CMK (cell line): ENCODE results near the gene GATA6.
"Not testable (repeated sequence)": the region's sequence is repeated elsewhere in the genome, so short reads cannot be mapped to it uniquely, and the experiment has no call there.

ENCODE experiments used
- DNase-seq: peaks from one replicate; pipeline ENCODE4 v3.0.0-alpha.2; 2010; ENCODE audit warnings: low read depth

Gene GATA6

DNA sequence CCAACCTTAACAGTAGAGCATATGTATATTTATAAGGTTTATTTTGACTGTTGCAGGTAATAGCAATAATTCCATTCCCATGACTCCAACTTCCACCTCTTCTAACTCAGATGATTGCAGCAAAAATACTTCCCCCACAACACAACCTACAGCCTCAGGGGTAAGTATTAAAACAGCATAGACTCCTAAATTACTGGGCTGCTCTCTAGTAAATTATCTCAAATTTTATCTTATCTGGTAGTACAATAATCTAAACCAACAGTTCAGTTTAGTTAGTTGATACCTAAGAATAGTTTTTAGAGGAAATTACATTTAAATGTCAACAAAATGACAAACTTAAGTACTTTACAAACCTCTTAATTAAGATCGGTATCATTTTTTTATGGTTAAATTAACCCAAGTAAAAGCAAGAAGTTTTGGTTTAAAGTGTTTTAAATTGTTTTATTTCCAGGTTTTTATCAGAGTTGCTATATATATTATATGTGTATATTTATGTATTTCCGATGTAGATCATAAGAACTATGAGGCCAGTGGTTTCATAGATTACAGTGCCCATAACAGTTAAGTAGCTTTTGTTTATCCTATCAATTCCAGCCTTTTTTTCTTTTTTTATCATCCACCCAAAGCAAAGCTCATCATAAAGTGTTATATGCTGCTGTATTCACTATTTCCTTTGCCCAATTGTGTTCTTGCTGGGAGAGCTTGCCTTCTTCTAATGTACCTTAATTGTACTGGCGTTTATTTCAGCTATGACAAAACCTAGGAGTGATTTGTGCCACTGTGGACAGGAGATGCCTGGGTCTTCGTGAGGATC is 13.7 kb downstream of the GATA6 start:
- DNase-seq = no peak

DNA sequence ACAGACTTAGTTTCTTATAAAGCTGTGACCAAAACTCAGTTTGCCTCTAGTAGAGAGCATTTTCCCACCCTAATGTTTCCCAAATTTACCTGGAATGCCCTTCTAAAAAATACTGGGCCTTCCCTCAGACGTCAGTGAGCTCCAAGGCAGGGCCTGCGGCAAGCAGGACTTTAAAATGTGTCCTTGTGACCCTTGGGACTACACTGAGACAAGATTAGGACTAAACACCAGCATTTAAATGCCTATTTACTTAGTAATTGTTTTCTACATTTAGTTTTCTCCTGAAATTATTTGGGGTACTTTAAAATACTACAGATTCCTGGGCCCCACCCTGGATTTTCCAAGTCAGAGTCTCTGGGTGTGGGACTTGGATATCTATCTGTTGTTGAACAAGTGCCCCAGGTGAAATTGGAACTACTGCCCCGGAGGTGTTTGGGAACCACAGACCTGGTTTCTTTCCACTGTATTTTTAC is 14.3 kb downstream of the GATA6 start:
- no peak for DNase-seq

DNA sequence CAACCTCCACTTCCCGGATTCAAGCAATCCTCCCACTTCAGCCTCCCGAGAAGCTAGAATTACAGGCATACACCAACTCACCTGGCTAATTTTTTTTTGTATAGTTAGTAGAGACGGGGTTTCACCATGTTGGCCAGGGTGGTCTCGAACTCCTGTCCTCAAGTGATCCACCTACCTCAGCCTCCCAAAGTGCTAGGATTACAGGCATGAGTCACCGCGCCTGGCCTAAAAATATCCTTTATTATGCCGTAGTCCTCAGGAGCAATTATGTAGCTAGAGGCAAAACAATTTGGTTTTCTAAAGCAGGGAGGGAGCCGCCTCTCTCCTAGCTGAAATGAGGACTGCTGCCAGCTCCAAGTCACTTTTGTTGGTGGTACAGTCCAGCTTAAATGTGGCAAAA is 15.2 kb downstream of the GATA6 start:
- not testable (repeated sequence) for DNase-seq

DNA sequence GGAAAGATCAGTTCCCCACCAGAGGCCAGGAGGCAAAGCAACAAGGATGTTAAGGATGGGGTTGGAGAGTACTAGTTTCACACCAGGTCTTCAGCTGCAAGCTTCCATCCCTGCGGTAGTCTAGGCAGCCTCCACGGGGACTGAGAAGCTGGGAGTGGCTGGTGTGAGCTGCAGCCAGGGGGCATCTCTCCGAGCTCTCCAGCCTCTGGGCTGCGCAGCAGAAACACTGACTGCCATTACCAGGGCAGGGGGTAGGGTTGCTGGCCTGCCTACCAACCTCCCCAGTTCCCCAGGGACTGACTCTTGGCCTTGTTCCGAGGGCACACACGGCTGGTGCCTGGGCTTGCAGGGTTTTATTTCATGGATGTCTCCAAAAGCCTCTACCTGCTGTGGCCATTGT is 15.9 kb downstream of the GATA6 start:
- no peak for DNase-seq

DNA sequence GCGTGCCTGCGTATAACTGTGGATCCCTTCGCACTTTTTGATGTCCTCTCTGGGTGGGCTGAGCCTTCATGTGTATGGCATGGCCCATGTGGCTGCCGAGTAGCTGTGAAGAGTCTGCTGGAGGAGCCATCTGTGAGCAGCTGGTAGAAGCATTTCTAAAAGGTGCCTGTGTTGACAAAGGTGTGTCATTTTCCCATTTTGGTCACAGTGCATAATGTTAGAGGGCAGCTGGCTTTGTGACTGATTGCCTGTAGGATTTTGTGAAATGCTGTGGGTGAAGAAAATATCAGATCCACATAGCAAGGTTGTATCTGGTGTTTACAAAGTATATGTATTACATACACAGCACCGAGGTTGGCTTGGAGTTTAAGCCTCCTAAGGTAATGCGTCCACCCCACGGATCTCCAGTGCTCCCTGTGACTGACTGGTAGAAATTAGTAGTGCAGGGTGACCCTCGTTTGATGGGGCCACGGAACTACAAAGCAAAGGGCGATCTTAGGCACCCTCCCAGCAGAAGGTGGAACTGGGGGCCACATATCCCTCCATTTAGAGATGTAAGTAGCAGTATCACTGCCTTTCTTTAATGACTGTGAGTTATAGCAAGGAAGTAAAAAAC is 16.5 kb downstream of the GATA6 start:
- no peak for DNase-seq

DNA sequence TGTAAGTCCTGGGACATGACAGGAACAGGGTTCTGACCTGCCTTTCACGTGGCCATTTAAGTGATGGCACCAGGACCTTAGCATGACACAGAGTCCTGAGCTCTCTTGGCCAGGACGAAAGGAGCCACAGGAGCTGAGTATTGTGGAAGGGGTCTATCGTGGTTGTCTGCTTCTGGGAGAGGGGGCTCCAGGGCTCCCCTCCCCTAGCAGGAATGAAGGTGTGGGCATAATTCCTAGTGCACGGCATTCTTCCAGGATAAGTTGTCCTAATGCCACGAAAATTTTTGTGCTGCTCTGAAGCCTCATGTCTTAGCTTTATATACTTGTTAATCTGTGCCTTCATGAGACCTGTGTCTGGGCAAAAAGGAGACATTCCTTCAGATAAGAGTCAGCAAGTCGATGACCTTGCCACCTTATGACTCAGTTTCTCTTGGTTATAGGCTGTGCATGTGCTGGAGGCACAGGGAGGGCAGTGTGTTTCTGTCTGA is 17.1 kb downstream of the GATA6 start:
- no peak for DNase-seq

DNA sequence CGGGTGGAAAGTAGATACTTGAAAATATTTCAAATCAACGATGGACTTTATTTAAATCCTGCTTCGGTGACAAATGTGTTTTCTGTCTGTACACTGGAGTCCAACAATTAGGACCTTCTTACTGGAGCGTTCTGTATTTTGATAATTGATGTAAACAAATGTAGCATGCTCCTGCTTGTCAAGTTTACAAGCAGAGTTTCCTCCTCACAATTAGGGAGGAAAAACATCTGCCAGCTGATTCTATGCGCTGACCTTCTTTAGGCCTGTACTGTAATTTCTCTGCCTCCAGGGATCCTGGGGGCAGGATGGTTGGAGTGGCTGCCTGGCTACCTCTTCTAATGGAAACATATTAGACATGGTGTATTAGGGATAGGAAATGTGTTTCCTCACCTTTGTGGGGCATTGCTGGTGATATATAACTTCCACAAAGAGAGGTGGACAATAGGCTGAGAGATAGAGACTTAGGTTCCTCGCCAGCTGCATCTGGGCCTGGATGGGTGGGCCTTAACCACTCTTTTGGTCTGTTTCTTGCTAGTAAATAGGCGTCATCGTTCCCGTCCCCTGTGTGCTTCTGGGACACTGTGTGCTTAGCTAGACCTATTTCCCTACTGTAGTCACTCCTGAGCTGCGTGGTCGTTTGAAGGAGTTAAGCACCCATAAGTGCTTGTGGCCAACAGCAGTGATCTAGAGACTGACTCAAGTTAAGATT is 19.3 kb downstream of the GATA6 start:
- DNase-seq = no peak

DNA sequence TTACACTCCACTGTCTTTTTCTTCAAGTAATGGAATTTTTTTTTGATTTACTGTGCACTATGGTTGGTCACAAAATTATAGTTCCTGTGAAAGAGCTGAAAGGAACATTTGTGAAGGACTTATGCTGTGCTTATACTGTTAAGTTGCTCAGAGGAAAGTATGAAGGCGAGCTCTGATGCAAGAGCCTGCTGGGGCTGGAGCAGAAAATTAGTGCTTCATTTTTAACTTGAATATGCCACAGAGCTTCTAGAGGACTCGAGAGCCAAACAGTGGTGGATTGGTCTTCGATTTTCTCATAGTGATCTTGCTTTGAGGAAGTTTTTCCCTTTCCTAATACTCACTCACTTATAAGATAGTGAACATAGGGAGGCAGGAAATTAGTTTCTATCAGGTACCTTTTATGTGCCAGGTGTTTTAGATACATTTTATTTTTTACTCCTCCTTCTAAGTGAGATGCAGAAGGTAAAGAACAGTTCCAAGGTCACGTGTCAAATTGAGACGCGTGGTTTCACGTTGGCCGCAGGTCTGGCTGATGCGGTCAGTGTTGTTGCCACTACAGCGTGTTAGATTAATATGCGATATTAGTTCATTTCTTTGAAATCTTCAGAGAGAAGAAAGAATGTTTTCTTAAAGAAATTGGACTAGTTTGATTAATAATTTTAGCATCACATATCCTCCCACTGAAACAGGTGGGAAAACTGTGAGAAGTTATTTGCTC is 20.2 kb downstream of the GATA6 start:
- DNase-seq = no peak

DNA sequence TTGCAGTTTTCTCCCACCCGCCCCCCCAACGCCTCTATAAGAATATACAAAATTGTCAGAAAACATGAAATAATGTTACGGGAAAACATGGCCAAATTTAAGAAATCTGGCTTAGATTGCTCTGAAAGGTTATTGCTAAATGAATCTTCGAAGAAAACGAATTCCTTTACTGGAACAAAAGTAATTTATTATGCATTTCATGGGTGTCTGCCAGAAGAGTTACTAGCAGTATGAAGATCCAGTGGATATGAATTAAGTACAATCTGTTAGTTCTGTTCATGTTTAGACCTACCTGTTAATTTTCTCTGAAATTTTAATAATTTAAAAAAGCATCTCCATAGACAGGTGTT is 21.9 kb downstream of the GATA6 start:
- no peak for DNase-seq

DNA sequence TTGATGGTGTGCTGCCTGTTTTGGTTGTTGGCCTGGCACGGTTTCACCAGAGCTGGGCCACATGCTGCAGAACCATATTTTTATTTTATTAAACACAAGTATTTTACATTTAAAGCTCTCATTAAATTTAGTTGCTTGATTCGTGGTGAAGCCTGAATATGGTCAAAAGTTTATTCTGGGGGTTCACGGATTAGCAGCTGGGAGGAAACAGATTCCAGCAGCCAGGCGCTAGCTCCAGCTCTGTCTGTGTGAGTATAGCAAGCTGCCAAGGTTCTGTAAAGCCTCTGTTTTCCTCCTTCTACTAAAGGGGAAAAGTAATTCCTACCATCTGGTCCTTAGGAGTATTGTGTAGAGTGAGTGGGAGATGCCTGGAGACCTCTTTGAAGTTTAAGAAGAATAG is 22.5 kb downstream of the GATA6 start:
- DNase-seq = no peak

DNA sequence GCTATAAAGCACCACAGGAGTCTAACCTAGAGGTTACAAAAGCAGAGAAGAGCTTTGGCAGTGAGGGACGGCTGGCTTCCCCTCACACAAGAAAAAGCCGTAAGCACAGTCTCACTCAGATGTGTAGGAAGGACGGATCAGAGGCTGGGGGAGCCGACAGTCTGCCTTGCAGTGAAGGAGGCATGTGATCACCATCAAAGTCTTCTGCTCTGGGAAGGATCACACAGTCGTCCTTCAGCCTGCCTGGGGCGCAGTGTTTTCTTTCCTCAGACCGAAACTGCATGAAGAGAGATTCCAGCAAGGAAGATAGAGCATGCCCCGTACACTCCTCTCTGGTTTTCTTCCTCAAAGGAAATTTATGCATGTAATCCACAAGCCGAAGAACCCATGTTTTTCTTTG is 24.1 kb downstream of the GATA6 start:
- no peak for DNase-seq

DNA sequence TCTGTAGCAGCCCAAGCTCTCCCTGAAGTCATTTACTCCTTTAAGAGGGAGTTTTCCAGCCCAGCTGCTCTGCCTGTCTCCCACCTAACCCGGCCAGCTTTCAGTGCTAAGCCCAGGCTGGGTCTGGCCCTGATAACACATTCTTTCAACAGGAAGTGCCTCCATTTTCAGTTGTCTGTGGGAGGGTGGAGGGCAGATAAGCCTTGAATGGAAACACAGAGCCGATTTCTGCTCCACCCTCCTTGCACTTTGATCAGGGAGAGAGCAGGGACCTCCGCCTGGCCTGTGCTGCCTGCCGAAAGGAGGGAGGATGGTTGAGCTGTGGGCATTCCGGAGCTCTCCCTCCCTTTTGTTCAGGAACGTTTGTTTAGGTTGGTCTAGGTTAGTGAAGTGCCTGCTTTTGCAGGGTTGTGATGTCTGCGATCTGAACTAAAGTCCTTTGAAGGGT is 24.8 kb downstream of the GATA6 start:
- DNase-seq = peak; percentile 50

DNA sequence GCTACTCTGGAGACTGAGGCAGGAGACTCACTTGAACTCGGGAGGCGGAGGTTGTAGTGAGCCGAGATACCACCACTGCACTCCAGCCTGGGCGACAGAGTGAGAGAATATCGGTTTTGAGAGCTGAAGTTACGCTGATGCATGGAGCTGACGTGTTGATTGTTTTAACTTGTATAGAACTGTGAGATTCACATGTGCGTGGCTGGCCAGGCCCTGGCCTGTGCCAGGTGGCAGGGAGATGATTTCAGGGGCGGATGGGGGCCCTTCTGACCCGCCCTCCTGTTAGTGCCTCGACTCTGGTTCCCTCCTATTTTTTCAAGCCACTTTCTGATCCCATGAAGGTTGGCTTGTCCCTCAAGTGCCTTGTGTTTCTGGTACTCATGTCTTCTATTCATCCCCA is 25.7 kb downstream of the GATA6 start:
- no peak for DNase-seq

DNA sequence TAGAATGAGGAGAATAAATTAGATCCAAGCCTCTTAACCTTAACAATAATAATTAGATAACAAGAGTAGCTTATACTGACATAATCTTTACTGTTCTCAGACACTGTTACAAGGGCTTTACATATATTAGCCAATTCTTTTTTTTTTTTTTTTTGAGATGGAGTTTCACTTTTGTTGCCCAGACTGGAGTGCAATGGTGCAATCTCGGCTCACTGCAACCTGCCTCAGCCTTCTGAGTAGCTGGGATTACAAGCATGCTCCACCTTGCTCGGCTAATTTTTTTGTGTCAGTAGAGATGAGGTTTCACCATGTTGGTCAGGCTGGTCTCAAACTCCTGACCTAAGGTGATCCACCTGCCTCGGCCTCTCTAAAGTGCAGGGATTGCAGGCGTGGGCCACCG is 27.6 kb downstream of the GATA6 start:
- not testable (repeated sequence) for DNase-seq

DNA sequence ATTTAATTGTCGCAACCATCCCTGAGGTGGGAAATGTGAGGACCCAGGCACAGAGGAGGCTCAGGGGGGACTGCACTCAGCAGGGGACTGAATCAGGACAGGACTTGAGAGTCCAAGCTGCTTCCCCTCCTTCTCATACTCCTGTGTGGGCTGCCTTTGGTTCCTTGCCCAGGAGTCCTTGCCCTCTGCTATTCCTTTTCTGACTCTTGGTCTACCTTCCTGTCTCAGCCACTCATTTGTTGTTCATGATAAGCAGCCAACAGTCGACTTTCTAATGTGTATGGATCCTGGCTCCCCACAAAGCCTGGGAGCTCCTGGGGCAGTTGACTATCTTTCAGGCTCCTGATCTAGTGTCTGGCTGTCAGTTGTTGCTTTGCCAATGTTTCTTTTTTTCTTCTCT is 28.3 kb downstream of the GATA6 start:
- DNase-seq = no peak

DNA sequence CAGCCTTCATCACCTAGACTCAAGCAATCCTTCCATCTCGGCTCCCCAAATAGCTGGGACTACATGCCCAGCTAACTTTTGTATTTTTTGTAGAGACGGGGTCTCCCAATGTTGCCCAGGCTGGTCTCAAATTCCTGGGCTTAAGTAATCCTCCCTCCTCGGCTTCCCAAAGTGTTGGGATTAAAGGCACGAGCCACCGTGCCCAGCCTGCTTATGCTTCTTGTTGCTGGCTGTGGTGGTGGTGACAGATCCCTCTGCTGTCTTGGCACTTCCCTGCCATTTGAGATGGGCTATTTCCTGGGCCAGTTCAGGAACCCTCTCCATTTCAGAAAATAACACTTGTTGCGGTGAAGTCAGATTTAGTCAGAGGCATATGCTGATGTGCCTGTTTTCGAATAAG is 28.8 kb downstream of the GATA6 start:
- DNase-seq = no peak

DNA sequence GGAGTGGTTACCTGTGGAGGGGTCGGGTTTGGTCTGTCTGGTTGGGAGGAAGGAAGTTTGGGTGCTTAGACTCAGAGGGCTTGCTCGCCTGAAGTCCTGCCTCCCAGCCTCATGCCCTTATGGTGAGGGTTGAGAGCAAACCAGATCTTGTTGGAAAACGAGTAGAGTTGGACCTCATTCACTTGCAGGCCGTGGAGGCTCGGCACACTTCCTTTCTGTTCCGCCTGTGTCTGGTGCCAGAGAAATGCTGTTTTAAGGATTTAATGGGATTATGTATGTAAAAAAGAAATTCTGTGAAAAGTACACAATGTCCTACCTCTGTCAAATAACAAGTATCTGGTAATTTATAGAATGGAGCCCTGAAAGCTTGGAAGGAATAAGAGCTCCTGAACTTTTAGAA is 29.6 kb downstream of the GATA6 start:
- DNase-seq = no peak

DNA sequence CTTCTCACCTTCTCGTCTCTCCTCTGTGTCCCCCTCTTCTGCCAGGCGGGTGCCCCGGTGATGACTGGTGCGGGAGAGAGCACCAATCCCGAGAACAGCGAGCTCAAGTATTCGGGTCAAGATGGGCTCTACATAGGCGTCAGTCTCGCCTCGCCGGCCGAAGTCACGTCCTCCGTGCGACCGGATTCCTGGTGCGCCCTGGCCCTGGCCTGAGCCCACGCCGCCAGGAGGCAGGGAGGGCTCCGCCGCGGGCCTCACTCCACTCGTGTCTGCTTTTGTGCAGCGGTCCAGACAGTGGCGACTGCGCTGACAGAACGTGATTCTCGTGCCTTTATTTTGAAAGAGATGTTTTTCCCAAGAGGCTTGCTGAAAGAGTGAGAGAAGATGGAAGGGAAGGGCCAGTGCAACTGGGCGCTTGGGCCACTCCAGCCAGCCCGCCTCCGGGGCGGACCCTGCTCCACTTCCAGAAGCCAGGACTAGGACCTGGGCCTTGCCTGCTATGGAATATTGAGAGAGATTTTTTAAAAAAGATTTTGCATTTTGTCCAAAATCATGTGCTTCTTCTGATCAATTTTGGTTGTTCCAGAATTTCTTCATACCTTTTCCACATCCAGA is 31.3 kb downstream of the GATA6 start:
- no peak for DNase-seq

DNA sequence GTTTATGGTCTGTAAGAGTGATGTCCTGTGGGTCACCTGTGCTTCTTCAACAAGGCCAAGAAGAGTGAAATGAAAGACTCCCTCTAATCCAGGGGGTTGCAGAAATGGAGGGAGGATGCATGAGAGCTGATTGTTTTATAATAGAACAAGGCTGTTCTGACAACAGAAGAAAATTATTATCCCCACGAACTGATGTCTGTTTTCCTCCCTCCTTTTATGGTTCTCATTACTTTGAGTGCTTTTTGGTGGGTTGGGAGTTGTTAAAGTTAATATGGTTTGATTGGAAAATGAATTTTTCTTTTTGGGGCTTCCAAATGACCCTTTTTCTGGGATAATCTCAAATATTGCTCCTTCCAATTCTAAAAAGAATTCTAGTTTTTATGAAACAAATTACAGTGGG is 33.6 kb downstream of the GATA6 start:
- no peak for DNase-seq

DNA sequence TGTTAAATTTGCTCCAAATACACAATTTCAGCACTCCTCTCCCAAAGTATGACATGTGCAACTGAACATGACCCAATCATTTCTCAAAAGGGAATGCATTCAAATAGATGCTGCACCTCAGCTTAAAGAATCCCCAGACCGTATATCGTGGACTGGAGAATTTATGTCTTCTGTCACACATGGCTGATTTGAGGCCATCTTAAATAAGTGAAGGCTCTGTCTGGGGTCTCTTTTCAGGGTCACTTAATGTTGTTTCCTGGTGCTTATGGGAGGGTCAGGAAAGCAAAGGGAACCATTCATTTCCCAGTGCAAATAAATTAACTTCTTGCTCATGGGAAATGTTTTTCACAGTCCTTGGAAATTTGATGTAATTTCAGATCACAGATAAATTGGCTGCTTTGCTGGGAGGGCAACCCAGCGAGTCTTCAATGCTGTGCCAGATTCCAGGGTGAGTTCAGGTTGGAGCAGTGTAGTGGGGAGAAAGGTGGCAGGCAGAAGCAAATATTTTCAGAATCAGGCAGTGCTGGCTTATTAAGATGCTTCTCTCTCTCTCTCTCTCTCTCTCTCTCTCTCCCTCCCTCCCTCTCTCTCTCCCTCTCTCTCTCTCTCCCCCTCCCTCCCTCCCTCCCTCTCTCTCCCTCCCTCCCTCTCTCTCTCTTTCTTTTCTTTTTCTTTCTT is 34.3 kb downstream of the GATA6 start:
- DNase-seq = no peak

DNA sequence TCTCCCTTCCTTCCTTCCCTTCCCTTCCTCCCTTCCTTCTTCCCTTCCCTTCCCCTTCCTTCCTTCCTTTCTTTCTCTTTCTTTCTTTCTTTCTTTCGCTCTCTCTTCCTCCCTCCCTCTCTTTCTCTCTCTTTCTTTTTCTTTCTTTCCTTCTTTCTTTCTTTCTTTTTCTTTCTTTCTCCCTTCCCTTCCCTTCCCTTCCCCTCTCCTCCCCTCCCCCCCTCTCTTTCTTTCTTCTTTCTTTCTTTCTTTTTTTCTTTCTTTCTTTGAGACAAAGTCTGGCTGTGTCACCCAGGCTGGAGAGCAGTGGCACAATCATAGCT is 34.8 kb downstream of the GATA6 start:
- DNase-seq = no peak

DNA sequence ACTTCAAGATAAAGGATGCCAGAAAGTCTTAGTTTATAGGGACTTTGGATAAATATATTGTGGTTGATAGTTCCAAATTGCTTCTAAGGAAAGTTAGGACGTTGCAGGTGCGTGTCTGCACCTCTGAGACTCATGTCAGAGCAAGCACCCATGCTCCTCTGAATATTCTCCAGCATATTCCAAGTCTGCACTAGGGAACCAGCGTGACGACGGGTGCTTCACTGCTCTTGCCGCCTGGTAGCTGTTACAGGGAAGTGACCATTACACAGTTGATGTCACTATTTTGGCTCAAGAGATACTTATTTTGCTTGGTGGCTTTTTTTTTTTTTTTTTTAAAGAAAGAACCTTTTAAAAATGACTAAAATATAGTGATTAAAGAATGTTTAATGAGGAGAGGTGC is 35.6 kb downstream of the GATA6 start:
- no peak for DNase-seq
